Heart right ventricle (tissue), 16 donors: ENCODE results near the gene ADNP. TPM values are rescaled to one million over a fixed set of nuclear protein-coding genes. Genes with fewer than 3 reads are reported as not detected.

Experiments
- ATAC-seq, 8 donors: fragments of 200-7000 bp; cut with Tn5 transposase; one replicate each; pipeline ENCODE4 v1.9.1; 2020; ENCODE audit warnings: mild to moderate bottlenecking in 8 of 8, moderate library complexity in 8 of 8, moderate number of reproducible peaks in 1 of 8
- DNase-seq, 2 donors: peaks; one replicate each; pipeline ENCODE4 v3.0.0-alpha.2; 2020
- H3K27ac ChIP-seq, 10 donors: fragments of 200-600 bp; sonication (generic) in 2 of 10; one replicate each; pipeline versions ENCODE4 v1.5.0 to v1.8.0; 2020 to 2022; ENCODE audit warnings: mild to moderate bottlenecking in 3 of 10
- H3K27me3 ChIP-seq, 7 donors: fragments of 200-600 bp; one replicate each; pipeline ENCODE4 v1.8.0; 2021 to 2022; ENCODE audit warnings: mild to moderate bottlenecking in 2 of 7
- H3K36me3 ChIP-seq, 9 donors: fragments of 200-600 bp; sonication (generic) in 1 of 9; one replicate each; pipeline versions ENCODE4 v1.5.0 to v1.8.0; 2020 to 2022; ENCODE audit warnings: mild to moderate bottlenecking in 2 of 9
- H3K4me1 ChIP-seq, 9 donors: fragments of 200-600 bp; sonication (generic) in 1 of 9; one replicate each; pipeline versions ENCODE4 v1.5.0 to v1.8.0; 2020 to 2022; ENCODE audit warnings: mild to moderate bottlenecking in 4 of 9
- H3K4me3 ChIP-seq, 10 donors: fragments of 200-600 bp; sonication (generic) in 2 of 10; one replicate each; pipeline versions ENCODE4 v1.5.0 to v1.8.0; 2020 to 2022; ENCODE audit warnings: mild to moderate bottlenecking in 7 of 10, moderate library complexity in 2 of 10
- H3K9me3 ChIP-seq, 11 donors: fragments of 200-600 bp in 10 of 11; sonication (generic) in 2 of 11; one replicate each; pipeline versions ENCODE4 v1.5.0 to v1.8.0; 2013 to 2022; ENCODE audit warnings: mild to moderate bottlenecking in 2 of 11, control low read depth in 1 of 11, moderate library complexity in 1 of 11
- WGBS, 2 donors: extraction: QIAGEN DNeasy Blood & Tissue Kit; methylation state at CpG; one replicate each; pipeline ENCODE4 v1.1.7; 2013; ENCODE audit warnings: inconsistent platforms in 1 of 2; 5-methylcytosine and 5-hydroxymethylcytosine counted together
- intact Hi-C, 10 donors: fragments of 100-400 bp; cut with DNase I; formaldehyde crosslinking; loops; one replicate each; pipeline versions ENCODE4 v1.11.1 to v1.14.2; 2022
- polyA plus RNA-seq, 2 donors: library from polyadenylated mRNA; stranded (reverse); fragments of 200-250 nt; gene quantifications; one replicate each; pipeline ENCODE4 v1.2.3, GENCODE V29; 2013
- total RNA-seq, 10 donors: library from RNA; stranded (reverse); fragmentation: NEBNext Ultra II Directional in 3 of 10; extraction: Animal tissue kit (Norgen Biotek cat#: 25700) in 3 of 10; gene quantifications; one replicate each; pipeline versions ENCODE4 v1.2.1 to v1.2.4, GENCODE V29; 2021 to 2023
- TF ChIP-seq, protein P1 (sequence below), 9 donors: fragments of 200-600 bp; sonication (generic) in 2 of 9; IDR thresholded peaks; one replicate each; pipeline versions ENCODE4 v1.5.0 to v1.8.0; 2021 to 2022; ENCODE audit warnings: antibody characterized with exemption in 9 of 9, mild to moderate bottlenecking in 5 of 9, moderate library complexity in 1 of 9
- donor health status: Arrhythmogenic right ventricular cardiomyopathy.
- donor health status: ischemic (EF 13 %, LVEDD 7.1; RV severe dilation, severe dysfunction).
- donor health status: healthy with polysubstance abuse.
- donor health status: DM: no; HTN: yes; CAD: no.
- donor health status: DM: no; HTN: no; CAD: no.
- donor health status: ischemic (EF 25% LVEDD 6.9; RV normal size, moderate dysfunction).
- donor health status: ischemic (EF 25% LVEDD 5.7; RV mildly dilated, moderate dysfunction).
- donor health status: healthy.
- donor health status: DM: yes; HTN: yes; CAD: no.
- donor health status: Ischemic cardiomyopathy.
- donor health status: ischemic (EF 35%, LVEDD 5.7; RV mildly dilated, moderate dysfunction).
- donor health status: nonischemic (EF 11% LVEDD 7.7; RV severe dilation, severe dysfunction).
- donor health status: DM: yes; HTN: yes; CAD: no.
- donor health status: PGD.
- donor health status: ischemic (EF 29% LVEDD 5.4; RV normal size, mild dysfunction).
- donor health status: nonischemic (EF 23%, LVEDD 6.1; RV moderate dilation, normal function).

The ADNP gene
- total and polyA plus RNA-seq, 12 donors, result 14.6 to 46.1 (median 37.9) TPM

DNA sequence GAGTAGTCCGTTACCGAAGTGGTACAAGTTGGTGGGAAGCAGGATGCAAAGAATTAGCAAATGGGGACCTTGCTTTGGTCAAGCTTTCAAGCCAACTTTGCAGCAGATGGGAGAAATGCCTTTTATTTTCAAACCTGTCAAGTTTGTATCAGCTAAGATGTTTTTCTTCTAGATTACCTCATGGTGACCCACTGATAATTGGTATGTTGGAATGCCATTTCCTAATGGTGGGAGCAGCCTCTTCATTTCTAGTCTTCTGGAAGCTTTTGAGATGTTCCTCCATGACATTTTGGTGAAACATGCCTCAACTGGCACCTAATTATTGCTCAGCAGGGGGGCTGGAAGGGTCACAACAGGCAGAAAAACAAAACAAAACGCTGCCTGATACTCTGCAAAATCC is 43.7 kb downstream of the ADNP start:
- no peak overlapping the region for H3K4me3 ChIP-seq
- intact Hi-C loops, result no loop called here
- ATAC-seq (no peak), DNase-seq (no peak)
- 77 to 86% methylated on average over 3 of the region's 3 CpGs for WGBS, 2 donors
- H3K27me3 ChIP-seq, result no peaks in the 10 kb centered on the region
- peaks cover 0 to 56% (median 11%) of the 10 kb centered on the region in 9 donors for H3K36me3 ChIP-seq
- H3K4me1 ChIP-seq, result peaks cover 0 to 9% (median 0%) of the 10 kb centered on the region in 9 donors
- no peaks in the 10 kb centered on the region for H3K9me3 ChIP-seq
- TF ChIP-seq, protein P1, sequence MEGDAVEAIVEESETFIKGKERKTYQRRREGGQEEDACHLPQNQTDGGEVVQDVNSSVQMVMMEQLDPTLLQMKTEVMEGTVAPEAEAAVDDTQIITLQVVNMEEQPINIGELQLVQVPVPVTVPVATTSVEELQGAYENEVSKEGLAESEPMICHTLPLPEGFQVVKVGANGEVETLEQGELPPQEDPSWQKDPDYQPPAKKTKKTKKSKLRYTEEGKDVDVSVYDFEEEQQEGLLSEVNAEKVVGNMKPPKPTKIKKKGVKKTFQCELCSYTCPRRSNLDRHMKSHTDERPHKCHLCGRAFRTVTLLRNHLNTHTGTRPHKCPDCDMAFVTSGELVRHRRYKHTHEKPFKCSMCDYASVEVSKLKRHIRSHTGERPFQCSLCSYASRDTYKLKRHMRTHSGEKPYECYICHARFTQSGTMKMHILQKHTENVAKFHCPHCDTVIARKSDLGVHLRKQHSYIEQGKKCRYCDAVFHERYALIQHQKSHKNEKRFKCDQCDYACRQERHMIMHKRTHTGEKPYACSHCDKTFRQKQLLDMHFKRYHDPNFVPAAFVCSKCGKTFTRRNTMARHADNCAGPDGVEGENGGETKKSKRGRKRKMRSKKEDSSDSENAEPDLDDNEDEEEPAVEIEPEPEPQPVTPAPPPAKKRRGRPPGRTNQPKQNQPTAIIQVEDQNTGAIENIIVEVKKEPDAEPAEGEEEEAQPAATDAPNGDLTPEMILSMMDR (IDR thresholded peaks at IDR 0.05), result no peak
- H3K27ac ChIP-seq, result no peak overlapping the region

DNA sequence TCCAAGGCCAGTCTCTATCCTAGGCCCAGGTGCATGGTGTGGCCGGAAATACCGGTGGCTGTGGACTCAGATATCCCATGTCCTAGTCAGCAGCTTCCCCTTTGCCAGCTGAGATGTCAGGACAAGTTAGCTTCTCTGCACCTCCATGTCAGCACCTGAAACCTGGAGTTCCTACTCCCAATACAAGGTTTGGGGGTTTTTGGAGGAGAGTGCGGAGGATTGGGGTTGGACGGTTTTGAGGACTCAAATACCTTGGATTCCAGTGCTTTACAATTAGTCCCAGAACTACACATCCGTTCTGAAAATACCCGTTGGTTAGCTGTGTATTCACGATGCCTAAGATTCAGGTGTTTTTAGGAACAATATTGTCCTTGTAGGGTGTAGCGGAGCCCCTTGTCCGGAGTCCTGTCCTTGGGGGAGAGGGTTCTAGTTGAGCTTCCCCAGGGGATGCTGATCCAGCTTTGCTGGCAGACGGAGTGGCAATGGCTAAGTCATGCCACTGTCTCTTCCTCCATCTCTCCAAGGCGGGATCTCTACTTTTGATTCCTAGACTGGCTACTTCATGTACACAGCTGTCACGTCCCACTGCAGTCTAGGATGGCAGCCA is 45.0 kb downstream of the ADNP start:
- H3K4me1 ChIP-seq, result peaks cover 0 to 7% (median 0%) of the 10 kb centered on the region in 9 donors
- 83 to 87% methylated on average over 12 of the region's 12 CpGs for WGBS, 2 donors
- intact Hi-C loops, result no loop called here
- no peak overlapping the region for H3K4me3 ChIP-seq
- TF ChIP-seq, protein P1 (IDR thresholded peaks at IDR 0.05), result no peak
- H3K36me3 ChIP-seq, result peaks cover 0 to 43% (median 10%) of the 10 kb centered on the region in 9 donors
- no peaks in the 10 kb centered on the region for H3K9me3 ChIP-seq
- no peaks in the 10 kb centered on the region for H3K27me3 ChIP-seq
- no peak for DNase-seq
- no peak for ATAC-seq
- H3K27ac ChIP-seq, result no peak overlapping the region

- ATAC-seq, result no peak
- TF ChIP-seq, protein P1 (IDR thresholded peaks at IDR 0.05), result no peak
These were observed 45.5 kb downstream of the ADNP start for GRCh38 chr20:50885781-50886180.

DNA sequence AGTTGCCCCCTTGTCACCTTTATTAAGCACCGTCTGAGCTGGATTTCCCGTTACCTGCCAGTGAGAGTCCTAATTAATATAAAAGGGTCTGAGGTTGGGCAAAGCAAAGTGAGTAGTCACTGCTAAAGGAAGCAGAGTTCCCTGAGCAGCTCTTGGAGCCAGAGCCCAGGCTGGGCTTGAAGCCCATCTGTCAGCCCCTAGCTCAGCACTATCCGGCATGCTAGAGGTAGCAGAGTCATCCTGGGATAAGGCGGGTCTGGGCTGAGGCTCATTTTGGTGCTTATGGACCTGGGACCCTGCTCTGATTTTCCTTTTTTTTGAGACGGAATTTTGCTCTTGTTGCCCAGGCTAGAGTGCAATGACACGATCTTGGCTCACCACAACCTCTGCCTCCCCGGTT is 46.2 kb downstream of the ADNP start:
- DNase-seq, result no peak
- TF ChIP-seq, protein P1 (IDR thresholded peaks at IDR 0.05), result no peak
- Histone ChIP-seq H3K4me3 (no peak overlapping the region), H3K4me1 (peaks cover 0 to 5% (median 0%) of the 10 kb centered on the region in 9 donors), H3K27me3 (no peaks in the 10 kb centered on the region), H3K27ac (no peak overlapping the region), H3K9me3 (no peaks in the 10 kb centered on the region), H3K36me3 (peaks cover 0 to 31% (median 10%) of the 10 kb centered on the region in 9 donors)
- intact Hi-C loops, result no loop called here
- 81 to 87% methylated on average over 7 of the region's 7 CpGs for WGBS, 2 donors
- no peak for ATAC-seq

More at GRCh38 chr20:50885781-50886180, 45.5 kb downstream of the ADNP start:
- DNase-seq, result no peak
- Histone ChIP-seq H3K9me3 (no peaks in the 10 kb centered on the region), H3K27me3 (no peaks in the 10 kb centered on the region), H3K4me1 (peaks cover 0 to 5% (median 0%) of the 10 kb centered on the region in 9 donors), H3K4me3 (no peak overlapping the region), H3K27ac (no peak overlapping the region), H3K36me3 (peaks cover 0 to 38% (median 10%) of the 10 kb centered on the region in 9 donors)
- 92 to 94% methylated on average over 5 of the region's 5 CpGs for WGBS, 2 donors
- intact Hi-C loops, result no loop called here
